Measurements from ENCODE around the gene SCRN1. TPM values are rescaled to one million over a fixed set of nuclear protein-coding genes. Genes with fewer than 3 reads are reported as not detected.

The SCRN1 gene
- total and polyA plus RNA-seq, 2 of the 4 experiments (the other 2 are of a cell fraction): 57.1 to 124 TPM

GRCh38 chr7:29900745-29901144, 88.9 kb downstream of the SCRN1 start:
- Histone ChIP-seq H2BK5ac (ENCODE audit: low read depth, low read length, poor library complexity, severe bottlenecking) (no peak overlapping the region), H4K20me1 (ENCODE audit: insufficient read depth, low read length) (no peaks in the 10 kb centered on the region), H3K4me2 (ENCODE audit: low read depth, low read length) (no peak overlapping the region), H3K9me1 (ENCODE audit: insufficient read depth, low read length) (no peaks in the 10 kb centered on the region), H3K4me3 (ENCODE audit: insufficient read depth, low read depth, low read length) (no peak overlapping the region), H3K27me3 (ENCODE audit: control insufficient read depth, insufficient read depth, low read length) (0 out of 2 replicates have a peak, but pooled peaks cover 2% of the 10 kb centered on the region), H2BK15ac (ENCODE audit: low read depth, low read length) (no peak overlapping the region), H3K79me1 (ENCODE audit: low read depth in 1 of 2, low read length in 2 of 2) (no peaks in the 10 kb centered on the region), H3K14ac (replicated peaks; ENCODE audit: low read depth, low read length) (no peak overlapping the region), H4K91ac (ENCODE audit: insufficient read depth, low read depth, low read length) (no peak overlapping the region), H3K23ac (ENCODE audit: low read depth, low read length) (no peak overlapping the region), H4K8ac (ENCODE audit: low read depth in 2 of 2, low read length in 2 of 2) (no peak overlapping the region), H3K27ac (ENCODE audit: insufficient read depth, low read length) (no peak overlapping the region), H3K9me3 (ENCODE audit: control insufficient read depth, insufficient read depth, low read length) (no peaks in the 10 kb centered on the region; the same call in none of the 2 replicates), H3K18ac (ENCODE audit: low read depth, low read length) (no peak overlapping the region), H3K36me3 (ENCODE audit: control insufficient read depth, insufficient read depth, low read length) (no peaks in the 10 kb centered on the region), H3K9ac (ENCODE audit: low read depth, low read length) (no peak overlapping the region), H2BK20ac (ENCODE audit: low read depth, low read length) (no peak overlapping the region), H2BK120ac (ENCODE audit: low read depth, low read length) (no peak overlapping the region), H2AK5ac (ENCODE audit: low read depth, low read length) (no peak overlapping the region), H4K5ac (ENCODE audit: low read depth, low read length) (no peak overlapping the region), H2AK9ac (replicated peaks; ENCODE audit: low read depth, low read length, poor library complexity) (no peak overlapping the region), H3K4me1 (ENCODE audit: control insufficient read depth, insufficient read depth, low read length) (no peaks in the 10 kb centered on the region), H3K56ac (ENCODE audit: extremely low read depth, insufficient read depth, low read length) (no peak overlapping the region), H3K4ac (ENCODE audit: low read depth, low read length) (no peak overlapping the region), H2AFZ (replicated peaks; ENCODE audit: low read length, poor library complexity) (no peak overlapping the region)
- ATAC-seq (ENCODE audit: low read depth) (peak; percentile 21; the same call in 1 of the 2 replicates), DNase-seq (no peak)
- in situ Hi-C loops (cut with MboI; ENCODE audit: low sequenced_read_pairs) (no loop called here), intact Hi-C loops (cut with micrococcal nuclease) (no loop called here), dilution Hi-C loops (cut with HindIII; ENCODE audit: low sequenced_read_pairs, unreplicated experiment) (no loop called here)
- 33% methylated on average over 1 of the region's 1 CpG; no CpG with 5 or more reads in 1 of the 2 experiments for WGBS, 2 experiments (ENCODE audit: extremely low coverage in 2 of 2, insufficient read length in 1 of 2)
- ChIA-PET CTCF (no interaction called here), POLR2A (ENCODE audit: unreplicated experiment) (no interaction called here)
- TF ChIP-seq MXI1 (IDR thresholded peaks at IDR 0.05; ENCODE audit: borderline replicate concordance, low read depth, low read length) (no peak), CHD1 (IDR thresholded peaks at IDR 0.05; ENCODE audit: low read depth, low read length) (no peak), USF2 (IDR thresholded peaks at IDR 0.05; ENCODE audit: low read depth, low read length) (no peak), CTCF (conservative IDR thresholded peaks at IDR 0.05; ENCODE audit: low read depth, low read length) (no peak), RCOR1 (IDR thresholded peaks at IDR 0.05; ENCODE audit: insufficient replicate concordance, low read length) (no peak), NFE2L2 (IDR thresholded peaks at IDR 0.05; ENCODE audit: low read depth, low read length) (no peak), MAFK (IDR thresholded peaks at IDR 0.05; ENCODE audit: low read depth, low read length) (no peak), RFX5 (IDR thresholded peaks at IDR 0.05; ENCODE audit: low read depth, low read length) (no peak), ELK1 (IDR thresholded peaks at IDR 0.05; ENCODE audit: borderline replicate concordance, low read depth, low read length) (no peak), POLR2A (IDR thresholded peaks at IDR 0.05; ENCODE audit: low read depth, low read length) (no peak), RAD21 (IDR thresholded peaks at IDR 0.05; ENCODE audit: low read length) (no peak)
- BruUV-seq (replicated peaks): no TSS peak

All from IMR-90 (cell line).